Neural progenitor cell (in vitro differentiated cells): Measurements from ENCODE around the gene DTNB. TPM values are rescaled to one million over a fixed set of nuclear protein-coding genes. Genes with fewer than 3 reads are reported as not detected.

Source experiments
- DNase-seq: peaks from one replicate; pipeline ENCODE4 v3.0.0-alpha.2; 2016; ENCODE audit warnings: low spot score
- H2AFZ ChIP-seq: fragments of 200-600 bp; sonication (generic); replicated peaks from 2 replicates; pipeline ENCODE4 v1.6.1; 2016; ENCODE audit warnings: antibody characterized with exemption
- H3F3A ChIP-seq: fragments of 200-600 bp; sonication (generic); 2 replicates; pipeline ENCODE4 v1.6.1; 2016; ENCODE audit warnings: antibody characterized with exemption, low read depth
- H3K27ac ChIP-seq: fragments of 200-600 bp; sonication (generic); 2 replicates; pipeline ENCODE4 v1.5.1; 2016; ENCODE audit warnings: mild to moderate bottlenecking
- H3K27me3 ChIP-seq: fragments of 200-600 bp; sonication (generic); 2 replicates; pipeline ENCODE4 v1.6.1; 2016; ENCODE audit warnings: mild to moderate bottlenecking, moderate library complexity
- H3K36me3 ChIP-seq: fragments of 200-600 bp; sonication (generic); 2 replicates; pipeline ENCODE4 v1.5.1; 2016
- H3K4me1 ChIP-seq: fragments of 200-600 bp; sonication (generic); 2 replicates; pipeline ENCODE4 v1.6.1; 2016; ENCODE audit warnings: mixed run types
- H3K4me2 ChIP-seq: fragments of 200-600 bp; sonication (generic); 2 replicates; pipeline ENCODE4 v1.6.1; 2016
- H3K4me3 ChIP-seq: fragments of 200-600 bp; sonication (generic); 2 replicates; pipeline ENCODE4 v1.5.1; 2016
- H3K79me2 ChIP-seq: fragments of 200-600 bp; sonication (generic); 2 replicates; pipeline ENCODE4 v1.6.1; 2016; ENCODE audit warnings: low read depth
- H3K9ac ChIP-seq: fragments of 200-600 bp; sonication (generic); 2 replicates; pipeline ENCODE4 v1.6.1; 2016
- H3K9me3 ChIP-seq: fragments of 200-600 bp; sonication (generic); 2 replicates; pipeline ENCODE4 v1.5.1; 2016; ENCODE audit warnings: low read depth
- H4K20me1 ChIP-seq: fragments of 200-600 bp; sonication (generic); 2 replicates; pipeline ENCODE4 v1.6.1; 2016; ENCODE audit warnings: low read depth
- H3K27ac Mint-ChIP-seq: 3 replicates; pipeline ENCODE4 v1.8.0; 2021; ENCODE audit warnings: mixed read lengths
- H3K27me3 Mint-ChIP-seq: 2 replicates; pipeline ENCODE4 v1.8.0; 2022; ENCODE audit warnings: low read depth, mild to moderate bottlenecking, inconsistent platforms, moderate library complexity, mixed read lengths; ENCODE audit not compliant: insufficient read depth
- H3K36me3 Mint-ChIP-seq: 3 replicates; pipeline ENCODE4 v1.8.0; 2021; ENCODE audit warnings: mixed read lengths
- H3K4me1 Mint-ChIP-seq: 3 replicates; pipeline ENCODE4 v1.8.0; 2021; ENCODE audit warnings: mixed read lengths
- H3K4me3 Mint-ChIP-seq: 3 replicates; pipeline ENCODE4 v1.8.0; 2021; ENCODE audit warnings: mild to moderate bottlenecking, moderate library complexity, mixed read lengths
- H3K9me3 Mint-ChIP-seq: 3 replicates; pipeline ENCODE4 v1.8.0; 2020; ENCODE audit warnings: mixed read lengths
- EZH2 ChIP-seq: fragments of 200-600 bp; sonication (generic); IDR thresholded peaks from 2 replicates; pipeline ENCODE4 v1.6.1; 2017; ENCODE audit warnings: antibody characterized with exemption, mild to moderate bottlenecking, moderate library complexity
- EZH2phosphoT487 ChIP-seq: fragments of 200-600 bp; sonication (generic); IDR thresholded peaks from 2 replicates; pipeline ENCODE4 v1.6.1; 2017; ENCODE audit warnings: antibody characterized with exemption
- total RNA-seq: library from RNA; depleted of rRNA; stranded (reverse); fragments of >200 nt; gene quantifications from 2 replicates; pipeline ENCODE4 v1.2.3, GENCODE V29; 2015; ENCODE audit warnings: low replicate concordance
- TF ChIP-seq, protein P1 (sequence below): fragments of 200-600 bp; sonication (generic); IDR thresholded peaks from 2 replicates; pipeline ENCODE4 v1.5.1; 2017; ENCODE audit warnings: antibody characterized with exemption, mild to moderate bottlenecking

The DTNB gene
- total RNA-seq, 1 donor from 2014 or later, result 27.1 TPM

DNA sequence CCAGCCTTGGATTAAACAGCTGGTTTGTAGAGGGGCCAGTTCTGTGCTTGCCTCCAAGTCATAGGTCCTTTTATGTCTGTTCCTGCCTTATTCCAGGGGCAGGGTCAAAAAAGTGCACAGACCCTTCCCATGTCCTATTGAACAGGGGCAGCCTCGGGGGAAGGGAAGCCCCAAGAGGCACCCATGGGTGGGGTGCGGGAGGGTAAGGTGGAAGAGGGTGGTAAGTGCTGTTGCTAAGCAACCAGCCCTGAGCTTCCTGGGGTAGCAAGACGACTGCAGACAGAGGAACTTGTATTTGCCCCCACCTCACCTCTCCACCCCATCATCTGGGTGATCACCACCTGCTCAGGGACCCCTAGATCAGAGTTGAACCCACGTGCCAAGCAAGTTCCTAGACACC, 339.4 kb downstream of the DTNB start:
- Histone ChIP-seq H3K9me3 (no peaks in the 10 kb centered on the region), H3K4me1 (peaks cover 12% of the 10 kb centered on the region), H3K79me2 (no peaks in the 10 kb centered on the region), H3K36me3 (no peaks in the 10 kb centered on the region), H3K4me2 (no peak overlapping the region), H3K4me3 (no peak overlapping the region), H4K20me1 (peaks cover 13% of the 10 kb centered on the region), H3F3A (peaks cover 10% of the 10 kb centered on the region), H3K9ac (no peak overlapping the region), H2AFZ (no peak overlapping the region), H3K27me3 (peaks cover 48% of the 10 kb centered on the region), H3K27ac (no peak overlapping the region)
- Mint-ChIP-seq H3K27me3 (peaks cover 27% of the 10 kb centered on the region), H3K36me3 (peaks cover 3% of the 10 kb centered on the region), H3K4me3 (no peak overlapping the region), H3K27ac (no peak overlapping the region), H3K9me3 (no peaks in the 10 kb centered on the region), H3K4me1 (peaks cover 43% of the 10 kb centered on the region)
- DNase-seq, result no peak
- TF ChIP-seq, protein P1, sequence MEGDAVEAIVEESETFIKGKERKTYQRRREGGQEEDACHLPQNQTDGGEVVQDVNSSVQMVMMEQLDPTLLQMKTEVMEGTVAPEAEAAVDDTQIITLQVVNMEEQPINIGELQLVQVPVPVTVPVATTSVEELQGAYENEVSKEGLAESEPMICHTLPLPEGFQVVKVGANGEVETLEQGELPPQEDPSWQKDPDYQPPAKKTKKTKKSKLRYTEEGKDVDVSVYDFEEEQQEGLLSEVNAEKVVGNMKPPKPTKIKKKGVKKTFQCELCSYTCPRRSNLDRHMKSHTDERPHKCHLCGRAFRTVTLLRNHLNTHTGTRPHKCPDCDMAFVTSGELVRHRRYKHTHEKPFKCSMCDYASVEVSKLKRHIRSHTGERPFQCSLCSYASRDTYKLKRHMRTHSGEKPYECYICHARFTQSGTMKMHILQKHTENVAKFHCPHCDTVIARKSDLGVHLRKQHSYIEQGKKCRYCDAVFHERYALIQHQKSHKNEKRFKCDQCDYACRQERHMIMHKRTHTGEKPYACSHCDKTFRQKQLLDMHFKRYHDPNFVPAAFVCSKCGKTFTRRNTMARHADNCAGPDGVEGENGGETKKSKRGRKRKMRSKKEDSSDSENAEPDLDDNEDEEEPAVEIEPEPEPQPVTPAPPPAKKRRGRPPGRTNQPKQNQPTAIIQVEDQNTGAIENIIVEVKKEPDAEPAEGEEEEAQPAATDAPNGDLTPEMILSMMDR, result no peak
- TF ChIP-seq EZH2 (no peak), EZH2phosphoT487 (no peak)

DNA sequence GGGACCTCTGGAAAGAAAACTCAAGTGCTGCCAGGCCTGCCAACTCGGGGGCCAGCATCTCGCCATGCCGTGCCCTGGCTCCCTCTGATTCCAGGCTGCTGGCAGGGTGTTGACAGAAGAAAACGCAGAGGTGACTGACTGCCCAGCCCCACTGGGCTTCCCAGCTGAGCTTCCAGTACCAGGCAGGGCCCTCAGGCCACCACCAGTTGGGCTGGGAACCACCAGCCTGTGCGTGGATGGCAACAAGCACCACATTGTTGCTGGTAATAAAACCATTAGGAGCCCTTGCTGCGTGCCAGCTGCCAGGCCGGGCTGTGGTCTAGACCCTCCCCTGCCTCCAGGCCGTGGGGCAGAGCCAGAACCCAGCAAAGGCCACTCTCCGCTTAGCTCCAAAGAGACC, 340.8 kb downstream of the DTNB start:
- no peak overlapping the region for H3K27ac ChIP-seq
- peaks cover 13% of the 10 kb centered on the region for H4K20me1 ChIP-seq
- H2AFZ ChIP-seq, result no peak overlapping the region
- no peak overlapping the region for H3K27ac Mint-ChIP-seq
- no peaks in the 10 kb centered on the region for H3K9me3 ChIP-seq
- no peak overlapping the region for H3K4me3 Mint-ChIP-seq
- no peaks in the 10 kb centered on the region for H3K79me2 ChIP-seq
- peaks cover 6% of the 10 kb centered on the region for H3K36me3 Mint-ChIP-seq
- no peaks in the 10 kb centered on the region for H3F3A ChIP-seq
- peaks cover 4% of the 10 kb centered on the region for H3K9me3 Mint-ChIP-seq
- no peak for DNase-seq
- no peaks in the 10 kb centered on the region for H3K36me3 ChIP-seq
- H3K4me1 ChIP-seq, result peaks cover 12% of the 10 kb centered on the region
- no peak overlapping the region for H3K4me2 ChIP-seq
- H3K9ac ChIP-seq, result no peak overlapping the region
- peaks cover 34% of the 10 kb centered on the region for H3K27me3 ChIP-seq
- no peak overlapping the region for H3K4me3 ChIP-seq
- H3K4me1 Mint-ChIP-seq, result peaks cover 37% of the 10 kb centered on the region
- TF ChIP-seq EZH2phosphoT487 (no peak), EZH2 (no peak)
- TF ChIP-seq, protein P1, result no peak
- peaks cover 19% of the 10 kb centered on the region for H3K27me3 Mint-ChIP-seq

DNA sequence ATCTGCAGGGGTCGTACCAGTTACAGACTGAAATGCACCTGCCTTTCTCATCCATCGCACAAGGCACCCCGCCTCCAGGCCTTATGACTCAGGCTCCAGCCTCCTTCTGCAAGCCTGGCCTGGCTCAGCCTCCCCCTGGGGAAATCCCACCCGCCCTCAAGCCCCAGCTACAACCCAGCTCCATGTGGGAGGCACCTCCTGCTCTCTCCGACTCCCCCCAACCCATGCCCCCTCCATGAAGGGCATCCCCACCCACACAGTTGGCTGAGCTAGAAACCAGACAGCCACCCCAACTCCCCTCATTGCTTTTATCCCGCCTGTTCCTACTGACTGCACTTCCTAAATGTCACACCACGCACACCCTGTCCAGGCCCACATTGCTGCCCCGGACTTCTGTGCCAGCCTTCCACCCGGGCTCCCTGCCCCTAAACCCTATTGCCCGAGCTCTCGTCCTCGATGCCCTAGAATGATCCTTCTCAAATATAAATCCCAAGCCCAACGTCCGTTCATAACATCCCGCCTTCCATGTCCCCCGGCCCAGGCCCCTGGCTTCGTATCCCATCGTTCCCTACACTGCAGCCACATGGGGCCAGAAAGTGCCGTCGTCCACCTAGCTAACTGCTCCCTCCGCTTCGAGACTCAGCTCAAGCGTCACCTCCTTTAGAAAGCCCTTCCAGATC, 341.6 kb downstream of the DTNB start:
- Histone ChIP-seq H3K9ac (no peak overlapping the region), H3K4me1 (peaks cover 10% of the 10 kb centered on the region), H4K20me1 (peaks cover 11% of the 10 kb centered on the region)

More for the DNA sequence above, 341.6 kb downstream of the DTNB start:
- no peaks in the 10 kb centered on the region for H3F3A ChIP-seq
- H3K27ac ChIP-seq, result no peak overlapping the region
- no peaks in the 10 kb centered on the region for H3K79me2 ChIP-seq
- no peaks in the 10 kb centered on the region for H3K9me3 ChIP-seq
- H2AFZ ChIP-seq, result no peak overlapping the region
- Mint-ChIP-seq H3K4me3 (no peak overlapping the region), H3K4me1 (peaks cover 30% of the 10 kb centered on the region), H3K27ac (no peak overlapping the region), H3K36me3 (peaks cover 13% of the 10 kb centered on the region), H3K27me3 (peaks cover 18% of the 10 kb centered on the region), H3K9me3 (peaks cover 12% of the 10 kb centered on the region)
- peaks cover 27% of the 10 kb centered on the region for H3K27me3 ChIP-seq
- TF ChIP-seq EZH2, result no peak
- TF ChIP-seq EZH2phosphoT487, result no peak
- TF ChIP-seq, protein P1, result no peak
- no peak overlapping the region for H3K4me3 ChIP-seq
- no peak overlapping the region for H3K4me2 ChIP-seq
- DNase-seq, result no peak
- no peaks in the 10 kb centered on the region for H3K36me3 ChIP-seq
